DMS53 (cell line): ENCODE results near the gene LENEP.

Source experiments
- DNase-seq: peaks from one replicate; lab custom pipeline; 2025; lab: John Stamatoyannopoulos, UW

Gene LENEP

DNA sequence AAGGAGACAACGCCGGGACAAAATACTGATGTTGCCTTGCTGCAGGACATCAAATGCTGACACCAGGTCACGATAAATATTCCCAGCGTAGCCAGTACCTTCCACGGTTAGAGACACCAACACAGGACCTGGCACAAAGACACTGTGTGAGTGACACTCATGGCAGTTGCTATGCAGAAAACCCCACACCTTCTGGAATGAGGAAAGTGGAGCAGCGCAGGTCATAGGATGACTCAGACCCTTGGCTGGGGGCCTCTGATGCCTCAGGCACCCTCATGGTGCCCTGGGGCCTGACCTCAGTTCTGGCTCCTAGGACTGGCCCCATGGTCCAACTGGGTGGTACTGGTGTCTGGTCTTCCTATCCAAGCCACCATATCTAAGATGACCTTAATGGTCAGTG, 33.2 kb downstream of the LENEP start:
- DNase-seq = peak; percentile 64

DNA sequence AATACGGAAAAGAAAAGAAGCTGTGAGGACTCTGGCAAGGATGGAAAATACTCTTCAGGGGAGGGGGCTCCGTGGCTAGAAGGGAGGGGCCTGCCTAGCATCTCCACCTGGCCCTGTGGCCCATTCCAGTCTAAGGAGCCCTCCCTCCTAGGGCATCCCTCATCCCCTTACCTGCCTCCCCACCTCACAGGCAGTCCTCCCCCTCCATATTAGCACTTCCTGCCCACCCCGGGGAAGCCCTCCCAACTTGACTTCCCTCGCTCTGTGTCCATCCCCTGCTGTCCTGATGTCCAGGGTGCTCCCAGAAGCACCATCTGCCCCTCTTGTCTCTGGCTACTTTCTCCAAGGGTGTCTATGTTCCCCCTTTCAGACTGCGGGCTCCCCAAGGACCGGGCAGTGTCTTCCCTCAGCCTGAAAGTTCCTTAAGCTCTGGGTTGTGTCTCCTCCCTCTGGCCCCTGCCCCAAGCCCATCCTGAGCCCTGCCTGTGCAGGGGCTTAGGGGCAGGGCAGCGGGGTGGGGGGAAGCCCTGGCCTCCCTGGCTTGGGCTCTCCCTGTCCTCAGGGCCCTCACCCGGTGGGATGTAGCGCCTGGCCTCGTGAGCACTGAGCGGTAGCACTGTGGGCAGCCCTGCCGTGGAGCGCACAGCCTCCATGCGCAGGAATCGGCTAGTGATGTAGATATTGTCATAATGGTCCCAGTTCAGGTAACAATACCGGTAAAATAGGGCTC, 36.3 kb downstream of the LENEP start:
- no peak for DNase-seq

DNA sequence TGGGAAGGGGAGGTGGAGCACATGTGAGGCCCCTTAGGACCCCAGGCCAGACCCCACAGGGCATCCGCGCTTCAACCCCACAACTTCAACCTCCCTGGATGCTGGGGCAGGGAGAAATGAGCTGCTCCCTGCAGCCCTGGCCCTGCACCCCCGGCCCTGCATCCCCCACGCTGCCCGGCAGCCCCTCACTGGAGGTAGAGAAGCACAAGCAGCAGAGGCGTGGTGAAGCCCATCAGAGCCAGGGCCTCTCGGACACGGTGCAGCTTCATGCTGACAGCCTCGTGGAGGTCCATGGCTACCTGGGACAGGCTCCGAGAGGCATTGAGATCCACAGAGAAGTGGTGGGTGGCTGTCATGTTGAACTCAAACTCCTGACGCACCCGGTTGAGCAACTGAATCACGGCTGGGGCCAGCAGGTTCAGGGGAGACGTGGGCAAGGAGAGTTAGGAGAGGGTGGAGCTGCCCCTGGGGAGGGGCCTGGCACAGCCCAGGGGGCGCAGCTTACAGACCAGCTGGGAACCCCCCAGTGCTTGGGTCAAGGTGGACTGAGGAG, 36.9 kb downstream of the LENEP start:
- no peak for DNase-seq

DNA sequence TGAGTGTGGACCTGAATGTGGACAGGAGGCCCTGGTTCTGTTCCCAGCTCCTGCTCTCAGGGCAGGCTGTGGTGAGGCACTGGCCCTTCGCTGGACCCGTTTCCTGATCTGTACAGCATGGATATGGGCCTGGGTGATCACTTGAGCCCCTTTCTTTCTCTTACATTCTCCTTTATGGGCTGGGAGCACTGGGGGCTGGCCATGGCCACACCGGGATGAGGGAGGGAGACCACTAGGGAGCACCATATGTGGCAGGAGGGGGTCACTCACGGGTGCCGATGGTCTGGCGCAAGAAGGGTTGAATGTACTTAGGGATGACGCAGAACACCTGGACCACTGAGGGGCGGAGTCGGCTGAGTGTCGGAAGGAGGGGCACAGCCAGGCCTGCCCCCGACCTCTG, 37.5 kb downstream of the LENEP start:
- DNase-seq = no peak

DNA sequence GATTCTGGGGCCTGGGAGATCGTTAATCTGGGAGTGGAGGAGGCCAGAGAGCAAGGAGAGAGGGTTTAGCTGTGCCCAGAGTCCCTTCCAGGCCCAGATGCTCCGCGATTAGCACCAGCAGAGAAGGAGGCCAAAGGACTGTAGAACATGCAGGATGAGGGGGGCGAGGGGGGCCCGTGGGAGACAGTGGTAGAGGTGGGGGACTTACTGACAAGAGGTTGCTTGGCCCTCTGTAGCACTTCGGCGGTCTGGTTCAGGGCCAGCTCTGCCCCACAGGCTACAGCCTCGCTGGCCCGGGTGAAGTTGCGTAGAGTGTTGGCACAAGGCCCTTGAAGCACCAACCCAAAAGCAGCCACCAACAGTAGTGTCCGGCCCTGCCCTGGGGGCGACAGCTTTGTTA, 39.5 kb downstream of the LENEP start:
- DNase-seq = no peak

DNA sequence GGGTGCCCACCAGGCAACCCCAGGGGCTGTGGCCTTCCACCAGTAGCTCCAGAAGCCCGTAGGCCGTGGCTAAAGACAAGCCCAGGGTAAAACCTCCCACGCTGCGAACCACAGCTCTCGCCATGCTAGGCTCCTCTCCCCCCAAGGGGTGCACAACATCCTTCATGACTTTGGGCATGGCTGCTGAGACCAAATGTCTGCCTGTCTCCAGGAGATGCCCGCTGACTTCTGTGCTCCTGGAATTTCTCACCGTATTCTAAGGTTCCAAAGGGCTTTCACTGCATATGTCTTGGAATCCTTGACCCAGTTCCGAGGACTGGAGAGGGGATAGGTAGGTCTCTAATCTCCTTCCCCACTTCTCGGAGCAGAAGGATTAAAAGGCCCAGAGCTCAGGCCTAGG, 40.1 kb downstream of the LENEP start, which contains the start of the genes DCST1 and DCST2:
Gene DCST1, plus strand, starts transcription at position 301 of the 400 bp plus-strand sequence. CDS start 213 bp downstream, outside the sequence.
Gene DCST2, minus strand, starts transcription at position 258 of the 400 bp plus-strand sequence. Its CDS starts 80 bp downstream, at position 178.
- DNase-seq = no peak

DNA sequence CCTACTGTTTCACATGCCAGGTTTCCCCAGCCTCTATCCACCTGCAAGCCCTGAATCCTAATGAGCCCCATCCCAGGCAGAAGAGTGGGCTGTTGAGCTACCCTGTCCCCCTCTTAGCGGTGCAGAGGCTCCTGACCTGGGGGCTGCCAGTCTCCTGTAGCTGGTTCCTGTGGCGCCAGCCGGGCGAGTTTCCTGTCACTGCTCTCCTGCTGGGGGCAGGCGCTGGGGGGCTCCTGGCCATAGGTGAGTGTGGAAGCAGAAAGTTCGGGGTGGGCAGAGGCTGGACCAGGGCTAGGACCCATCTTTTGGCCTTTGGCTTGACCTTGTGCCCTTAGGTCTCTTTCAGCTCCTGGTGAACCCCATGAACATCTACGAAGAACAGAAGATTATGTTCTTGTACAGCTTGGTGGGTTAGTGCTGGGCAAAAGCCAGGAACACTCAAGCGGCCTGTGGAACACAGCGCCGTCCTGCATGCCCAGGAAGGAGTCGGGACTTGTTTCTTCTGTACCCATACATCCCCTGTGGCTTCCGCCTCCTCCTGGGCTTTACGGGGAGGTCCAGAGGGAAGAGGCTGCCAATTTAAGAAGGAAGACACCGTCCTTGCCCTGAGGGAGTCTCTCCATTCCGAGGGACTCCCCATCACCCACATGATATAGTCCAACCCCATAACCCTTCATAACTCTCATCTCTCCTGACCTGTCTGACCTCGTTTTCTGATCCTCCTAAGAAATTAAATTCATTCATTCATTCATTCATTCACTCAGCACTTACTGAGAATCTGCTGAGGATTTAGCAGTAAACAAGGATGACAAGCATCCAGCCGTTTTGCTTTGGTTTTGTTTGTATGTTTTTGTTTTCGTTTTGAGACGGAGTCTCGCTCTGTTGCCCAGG, 41.2 kb downstream of the LENEP start:
- no peak for DNase-seq

DNA sequence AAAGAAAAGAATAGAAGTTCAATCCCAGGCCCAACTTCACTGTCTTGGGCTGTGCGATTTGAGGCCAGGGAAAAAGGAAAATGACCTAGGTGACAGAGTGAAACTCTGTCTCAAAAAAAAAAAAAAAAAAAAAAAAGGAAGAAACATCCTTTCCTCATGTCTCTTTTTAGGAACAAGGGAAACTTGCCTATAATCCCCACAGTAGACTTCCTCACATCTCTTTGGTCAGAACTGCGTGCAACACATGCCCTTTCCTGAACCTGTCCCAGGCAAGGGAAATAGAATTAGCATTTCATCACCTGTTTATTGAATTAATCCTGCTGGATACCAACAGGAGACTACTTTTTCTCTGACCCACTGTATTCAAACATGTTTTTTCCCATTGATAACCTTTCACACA, 42.5 kb downstream of the LENEP start:
- no peak for DNase-seq

DNA sequence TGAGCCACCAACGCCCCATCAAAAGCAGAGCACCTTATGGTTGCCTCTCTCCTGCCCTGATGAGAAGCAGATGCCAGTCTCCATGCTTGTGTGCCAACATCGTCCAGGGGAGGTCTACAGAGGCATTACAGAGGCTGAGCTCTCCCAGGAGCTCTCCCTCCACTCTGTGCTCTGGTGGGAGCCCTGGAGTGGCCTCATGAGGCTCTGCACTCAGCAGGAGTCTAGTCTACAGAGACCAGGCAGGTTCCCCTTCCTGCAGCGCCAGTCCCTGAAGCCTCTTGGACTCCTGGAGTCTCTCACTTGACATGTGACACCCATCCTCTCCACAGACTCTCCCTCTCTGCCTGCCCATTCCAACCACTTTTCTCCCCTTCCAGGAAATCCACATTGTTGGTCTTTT, 43.7 kb downstream of the LENEP start:
- DNase-seq = no peak

DNA sequence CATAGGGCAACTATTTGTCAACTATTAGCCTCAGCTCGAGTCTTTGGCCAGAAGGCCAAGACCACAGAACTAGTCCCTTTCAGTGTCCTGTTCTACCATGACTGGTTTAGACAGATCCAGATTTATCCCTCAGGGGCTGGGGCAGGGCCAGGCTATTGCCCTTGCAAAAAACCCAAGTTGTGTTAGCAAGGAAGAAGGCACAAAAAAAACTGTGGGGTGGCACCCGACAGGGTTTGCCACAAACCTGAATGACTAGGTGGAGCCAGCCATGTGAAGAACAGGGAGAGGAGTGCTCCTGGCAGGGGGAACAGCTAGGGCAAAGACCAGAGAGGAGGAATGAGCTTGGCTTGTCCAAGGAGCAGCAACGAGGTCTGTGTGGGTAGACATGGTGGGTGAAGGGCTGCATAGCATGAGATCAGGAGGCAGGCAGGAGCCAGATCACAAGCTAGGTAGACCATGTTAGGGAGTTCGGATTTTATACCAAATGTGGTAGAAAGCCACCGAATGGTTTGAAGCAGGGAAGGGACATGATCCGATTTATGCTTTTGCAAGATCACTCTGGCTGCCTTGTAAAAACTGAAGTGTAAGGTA, 44.6 kb downstream of the LENEP start:
- no peak for DNase-seq

DNA sequence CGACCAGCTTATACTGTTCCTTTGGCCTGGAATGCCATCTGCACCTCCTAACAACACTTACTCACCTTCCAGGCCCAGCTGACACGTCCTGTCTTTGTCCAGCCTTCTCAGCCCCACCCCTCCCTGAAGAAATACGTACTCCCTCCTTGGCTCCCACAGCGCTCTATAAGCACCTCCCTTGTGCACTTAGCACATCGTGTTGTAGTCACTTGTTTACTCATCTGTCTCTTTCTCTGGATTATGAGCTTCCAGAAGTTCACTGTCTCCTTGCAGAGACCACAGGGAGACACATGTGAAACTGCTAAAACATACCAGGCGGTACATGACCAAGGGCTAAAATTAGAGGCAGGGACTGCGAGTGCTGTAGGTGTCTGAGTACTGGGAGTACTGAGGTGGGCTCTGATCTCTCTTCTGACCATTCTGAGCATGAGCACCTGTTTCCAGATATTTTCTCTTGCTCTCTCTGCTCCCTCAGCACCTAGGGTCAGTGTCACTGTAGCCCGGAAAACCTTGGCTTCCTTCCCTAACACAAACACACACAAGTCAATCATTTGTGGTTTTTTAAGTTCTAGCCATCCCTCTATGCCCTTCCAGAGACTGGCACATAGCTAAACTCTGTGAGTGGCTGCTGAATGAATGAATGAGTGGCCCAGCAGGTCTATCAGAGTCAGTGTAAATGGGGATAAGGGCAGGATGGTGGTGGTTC, 45.4 kb downstream of the LENEP start:
- DNase-seq = no peak

DNA sequence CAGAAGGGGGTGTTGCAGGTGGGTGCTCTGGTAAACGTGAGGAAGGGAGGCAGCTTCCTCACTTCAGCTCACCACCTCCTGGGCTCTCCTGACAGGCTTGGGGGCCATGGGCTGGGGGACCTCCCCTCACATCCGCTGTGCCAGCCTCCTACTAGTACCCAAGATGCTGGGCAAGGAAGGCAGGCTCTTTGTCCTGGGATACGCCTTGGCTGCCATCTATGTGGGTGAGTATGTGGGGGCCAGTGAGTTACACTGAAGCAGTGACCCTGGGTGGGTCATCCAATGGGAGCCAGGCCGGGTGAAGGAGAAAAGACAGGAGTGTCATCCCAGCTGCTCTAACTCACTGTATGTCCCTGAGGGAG, 45.9 kb downstream of the LENEP start:
- DNase-seq = no peak

DNA sequence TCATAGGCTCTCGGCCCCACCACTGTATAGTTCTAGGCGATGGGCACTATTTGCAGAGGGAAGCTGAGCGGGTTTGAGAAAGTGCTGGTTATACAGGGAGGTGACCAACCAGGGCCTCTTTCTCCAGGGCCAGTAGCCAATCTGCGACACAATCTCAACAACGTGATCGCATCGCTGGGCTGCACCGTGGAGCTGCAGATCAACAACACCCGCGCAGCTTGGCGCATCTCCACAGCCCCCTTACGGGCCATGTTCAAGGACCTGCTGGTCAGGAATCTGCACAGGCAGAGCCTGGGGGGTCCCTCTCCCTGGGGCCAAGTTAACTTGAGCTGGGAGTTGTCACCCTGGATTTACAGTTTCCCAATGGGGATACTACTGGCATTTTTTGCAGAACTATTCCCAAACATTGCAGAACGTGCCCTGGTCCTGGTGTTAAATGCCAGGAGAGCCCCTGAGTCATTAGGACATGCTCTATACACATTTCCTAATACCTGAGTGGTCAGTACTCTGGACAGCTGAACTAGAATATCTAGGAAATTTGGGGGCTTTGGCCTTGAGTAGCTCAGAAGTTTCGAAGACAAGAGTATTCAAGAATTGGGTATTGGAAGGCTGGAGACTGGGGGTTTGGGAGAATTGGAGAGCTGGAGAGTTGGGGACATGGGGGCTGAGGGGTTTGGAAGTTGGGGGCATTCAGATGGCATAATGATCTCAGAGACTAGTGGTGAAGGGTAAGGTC, 47.1 kb downstream of the LENEP start:
- DNase-seq = no peak

DNA sequence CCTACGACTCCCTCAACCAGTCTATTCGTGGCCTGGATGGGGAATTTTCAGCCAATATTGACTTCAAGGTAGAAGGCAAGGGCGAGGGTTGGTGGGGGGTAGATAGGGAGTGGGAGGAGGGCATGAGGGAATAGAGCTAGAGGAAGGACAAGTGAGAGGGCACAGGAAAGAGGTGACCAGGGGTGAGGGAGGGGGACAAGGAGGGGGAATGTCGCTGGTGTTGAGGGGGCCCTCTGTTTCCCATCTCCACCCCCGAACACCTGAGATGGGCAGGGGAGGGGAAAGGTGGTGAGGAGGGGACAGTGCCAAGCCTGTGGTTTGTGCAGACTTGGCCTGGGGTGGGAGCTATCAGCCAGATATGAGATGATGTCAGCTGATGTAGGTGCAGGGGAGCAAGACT, 49.4 kb downstream of the LENEP start:
- no peak for DNase-seq

DNA sequence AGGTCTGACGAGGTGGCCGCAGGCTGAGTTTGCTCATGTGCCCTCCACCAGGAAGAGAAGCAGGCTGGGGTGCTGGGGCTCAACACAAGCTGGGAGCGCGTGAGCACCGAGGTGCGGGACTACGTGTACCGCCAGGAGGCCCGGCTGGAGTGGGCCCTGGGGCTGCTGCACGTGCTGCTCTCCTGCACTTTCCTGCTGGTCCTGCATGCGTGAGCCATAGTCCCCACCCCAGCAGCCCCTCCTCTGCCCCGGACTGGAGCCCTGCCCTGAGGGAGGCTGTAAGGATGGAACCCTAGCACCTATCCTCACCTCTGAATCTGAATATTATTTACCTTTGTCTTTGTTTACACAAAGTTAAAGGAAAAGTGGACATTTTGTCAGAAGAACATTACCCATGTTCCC, 49.9 kb downstream of the LENEP start:
- DNase-seq = no peak

DNA sequence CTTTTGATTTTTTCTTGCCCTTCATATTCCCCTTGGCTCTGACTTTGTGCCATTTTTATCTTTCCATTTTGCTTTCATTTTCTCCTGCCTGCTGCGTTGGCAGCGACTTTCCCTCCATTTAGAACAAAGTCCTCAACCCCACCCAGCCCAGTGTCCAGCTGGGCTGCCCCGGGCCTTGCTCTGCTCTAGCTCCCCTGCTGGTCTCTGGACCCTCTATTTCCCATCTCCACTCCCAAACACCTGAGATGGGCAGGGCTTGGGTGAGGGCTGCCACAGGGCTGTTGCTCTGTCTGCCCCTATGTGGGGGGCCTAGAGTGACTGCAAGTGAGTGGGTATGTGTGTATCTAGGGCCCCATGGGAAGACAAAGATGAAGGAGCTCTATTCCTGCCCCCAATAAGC, 50.4 kb downstream of the LENEP start:
- DNase-seq = no peak
